ENCODE results near the gene UBTD2.

UBTD2 gene

DNA sequence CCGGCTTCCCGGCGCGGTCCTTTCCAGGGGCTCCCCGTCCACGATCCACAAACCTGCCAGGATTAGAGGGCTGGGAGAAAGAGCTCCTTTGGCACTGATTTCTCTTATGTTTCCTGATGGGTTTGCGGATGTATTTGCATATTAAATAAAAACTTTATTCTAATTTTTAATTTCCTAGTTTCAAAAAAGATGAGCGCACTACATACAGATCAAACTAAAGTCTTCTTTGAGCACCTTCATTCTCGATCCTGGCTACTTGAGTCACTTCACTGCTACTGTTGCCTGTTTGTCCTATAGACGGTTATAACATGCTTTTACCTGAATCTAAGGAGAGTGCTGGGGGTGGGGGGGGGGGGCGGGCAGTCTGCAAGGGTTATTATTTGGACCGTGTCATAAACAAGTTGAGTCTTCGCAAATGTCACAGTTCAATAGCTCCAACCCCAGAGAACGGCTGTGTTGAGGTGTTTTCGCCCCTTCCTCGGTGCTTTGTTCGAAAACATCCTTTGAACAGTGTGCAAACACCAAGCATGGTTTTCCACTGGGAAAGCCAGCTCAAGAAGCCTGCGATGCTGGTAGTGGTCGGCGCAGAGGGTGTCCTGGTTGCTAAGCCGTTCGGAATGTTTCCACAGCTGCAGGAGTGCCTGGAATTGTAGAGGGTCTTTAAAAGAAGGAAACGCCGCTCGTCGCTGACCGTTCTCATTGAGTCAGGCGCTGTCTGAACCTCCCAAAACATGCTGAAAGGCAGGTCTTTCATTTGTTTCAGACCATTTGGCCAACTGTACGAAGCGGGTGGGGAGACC lies 94.5 kb downstream of the UBTD2 start:
- DNase-seq = no peak

DNA sequence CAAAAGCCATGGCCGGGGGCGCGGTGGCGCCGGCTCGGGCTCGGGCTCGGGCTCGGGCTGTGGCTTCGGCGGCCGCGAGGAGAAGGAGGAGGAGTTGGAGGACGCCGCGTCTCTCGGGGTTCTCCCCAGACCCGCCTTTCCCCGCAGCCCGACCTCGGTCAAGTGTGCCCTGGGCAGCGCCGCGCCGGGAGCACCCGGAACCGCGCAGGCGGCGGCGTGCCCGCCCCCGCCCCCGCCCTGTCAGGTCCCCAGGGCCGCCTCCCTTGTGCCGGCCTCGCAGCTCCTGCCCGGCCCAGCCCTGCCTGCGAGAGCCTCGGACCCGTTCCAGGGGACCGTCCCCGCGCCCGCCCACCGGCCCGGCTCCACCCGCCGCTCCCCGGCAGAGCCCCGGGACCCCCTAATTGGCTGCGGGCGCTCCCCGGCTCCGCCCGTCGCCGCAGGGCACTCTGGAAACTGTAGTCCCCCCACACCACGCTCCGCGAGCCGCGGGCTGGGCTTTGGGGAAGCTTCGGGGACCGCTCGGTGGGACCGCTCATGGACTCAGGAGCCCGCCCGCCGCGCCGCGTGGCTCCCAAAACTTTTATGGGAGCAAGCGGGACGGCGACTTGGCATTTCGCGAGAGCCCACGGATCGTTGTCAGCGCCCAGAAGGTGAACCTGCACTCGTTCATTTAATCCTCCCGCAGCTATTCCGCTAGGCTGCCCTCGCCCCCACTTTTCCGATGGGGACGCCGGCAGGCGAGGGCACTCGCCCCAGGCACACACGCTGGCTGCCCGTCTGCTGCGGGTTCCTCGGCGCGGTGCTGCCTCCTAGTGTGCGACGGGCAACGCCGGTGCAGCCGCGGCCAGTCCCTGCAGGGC lies 95.3 kb downstream of the UBTD2 start, which contains the start of gene STK10:
Gene STK10, minus strand, starts transcription at position 192 of the 860 bp plus-strand sequence. Its CDS starts 182 bp downstream, at position 10.
- peak; percentile 91 to 92 for DNase-seq

DNA sequence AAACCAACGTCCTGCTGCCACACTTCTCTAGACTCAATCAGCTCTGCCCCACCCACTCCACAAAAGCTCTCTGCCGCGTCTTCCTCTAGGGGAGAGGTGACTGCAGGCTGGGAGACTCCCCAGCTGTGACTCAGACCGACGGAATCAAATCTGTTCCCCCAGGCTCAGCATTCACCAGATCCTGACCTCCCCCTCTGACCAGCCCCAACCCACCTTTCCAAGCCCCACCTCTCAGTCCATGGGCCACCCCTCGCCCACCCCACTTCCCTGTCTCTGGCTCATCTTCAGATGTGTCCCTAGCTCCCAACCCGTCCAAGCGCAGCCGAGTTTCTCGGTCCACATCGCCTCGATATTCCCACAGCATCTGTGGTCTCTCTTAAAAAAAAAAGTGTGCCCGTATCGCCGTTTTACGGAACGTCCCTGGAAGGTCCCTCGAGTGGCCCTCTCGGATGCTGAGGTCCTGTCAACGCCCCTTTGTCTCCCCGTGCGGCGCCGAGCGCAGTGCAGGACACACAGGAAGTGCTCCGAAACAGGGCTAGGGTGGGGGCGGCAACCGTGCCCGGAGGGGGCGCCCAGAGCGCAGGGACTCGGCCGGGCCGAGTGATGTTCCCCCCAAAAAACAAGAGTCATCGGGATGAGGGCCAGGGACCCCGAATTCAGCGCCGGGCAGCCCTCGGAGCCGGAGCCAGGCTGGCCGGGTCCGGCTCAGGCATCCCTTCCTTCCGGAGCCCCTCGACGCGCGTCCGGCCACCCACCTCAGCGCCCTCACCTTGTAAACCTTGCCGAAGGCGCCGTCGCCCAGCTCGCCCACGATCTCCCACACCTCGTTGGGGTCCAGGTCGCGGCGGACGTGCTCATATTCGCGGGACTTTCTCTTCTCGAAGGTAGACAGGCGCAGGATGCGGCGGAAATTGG lies 96.2 kb downstream of the UBTD2 start:
- peak; percentile 69 for DNase-seq

- no peak for DNase-seq
Observed at GRCh38 chr5:172186114-172186695, 97.4 kb downstream of the UBTD2 start.

DNA sequence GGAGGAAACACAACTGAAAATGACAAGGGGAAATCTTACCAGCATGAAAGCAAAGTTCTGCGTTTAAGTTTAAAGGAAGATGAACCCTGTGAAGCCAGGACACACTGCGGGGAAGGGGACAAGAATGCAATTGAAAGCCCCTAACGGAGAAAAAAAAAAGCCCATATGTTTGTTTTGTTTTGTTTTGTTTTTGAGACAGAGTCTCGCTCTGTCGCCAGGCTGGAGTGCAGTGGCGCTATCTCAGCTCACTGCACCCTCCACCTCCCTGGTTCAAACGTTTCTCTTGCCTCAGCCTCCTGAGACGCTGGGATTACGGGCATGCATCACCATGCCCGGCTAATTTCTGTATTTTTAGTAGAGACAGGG lies 98.5 kb downstream of the UBTD2 start:
- peak; percentile 22 to 47 for DNase-seq

DNA sequence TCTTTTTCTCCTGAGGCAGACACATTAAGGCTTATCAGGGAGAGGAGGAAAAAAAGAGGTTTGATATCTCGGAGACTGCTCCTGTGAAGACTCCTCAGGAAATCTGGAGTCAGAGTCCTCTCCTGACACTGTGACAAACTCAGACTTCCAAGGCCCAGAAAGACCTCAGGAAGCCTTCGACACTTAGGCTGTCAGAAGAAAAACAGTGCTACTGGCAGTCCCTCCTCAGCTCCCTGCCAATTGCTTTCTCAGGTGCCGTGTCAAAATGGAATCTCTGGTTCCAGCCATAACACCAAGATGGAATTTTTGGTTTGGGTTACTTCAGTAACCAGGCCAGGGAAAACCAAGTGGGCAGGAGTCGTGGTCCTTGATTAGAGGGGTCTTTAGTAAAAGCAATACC lies 99.7 kb downstream of the UBTD2 start:
- no peak for DNase-seq

DNA sequence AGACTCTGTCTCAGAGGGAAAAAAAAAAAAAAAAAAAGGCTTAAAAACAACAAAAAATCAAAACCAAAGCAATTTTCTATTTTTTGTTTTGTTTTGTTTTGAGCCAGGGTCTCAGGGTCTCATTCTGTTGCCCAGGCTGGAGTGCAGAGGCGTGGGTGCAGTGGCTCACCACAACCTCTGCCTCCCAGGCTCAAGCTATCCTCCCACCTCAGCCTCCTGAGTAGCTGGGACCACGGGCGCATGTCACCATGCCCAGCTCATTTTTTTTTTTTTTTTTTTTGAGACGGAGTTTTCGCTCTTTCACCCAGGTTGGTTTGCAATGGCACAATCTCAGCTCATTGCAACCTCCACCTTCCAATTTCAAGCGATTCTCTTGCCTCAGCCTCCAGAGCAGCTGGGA lies 101.3 kb downstream of the UBTD2 start:
- DNase-seq = no peak

GRCh38 chr5:172180936-172181335 lies 102.6 kb downstream of the UBTD2 start:
- DNase-seq = peak; percentile 22 to 49

GRCh38 chr5:172178991-172179989 lies 104.3 kb downstream of the UBTD2 start:
- DNase-seq = peak; percentile 69 to 74

DNA sequence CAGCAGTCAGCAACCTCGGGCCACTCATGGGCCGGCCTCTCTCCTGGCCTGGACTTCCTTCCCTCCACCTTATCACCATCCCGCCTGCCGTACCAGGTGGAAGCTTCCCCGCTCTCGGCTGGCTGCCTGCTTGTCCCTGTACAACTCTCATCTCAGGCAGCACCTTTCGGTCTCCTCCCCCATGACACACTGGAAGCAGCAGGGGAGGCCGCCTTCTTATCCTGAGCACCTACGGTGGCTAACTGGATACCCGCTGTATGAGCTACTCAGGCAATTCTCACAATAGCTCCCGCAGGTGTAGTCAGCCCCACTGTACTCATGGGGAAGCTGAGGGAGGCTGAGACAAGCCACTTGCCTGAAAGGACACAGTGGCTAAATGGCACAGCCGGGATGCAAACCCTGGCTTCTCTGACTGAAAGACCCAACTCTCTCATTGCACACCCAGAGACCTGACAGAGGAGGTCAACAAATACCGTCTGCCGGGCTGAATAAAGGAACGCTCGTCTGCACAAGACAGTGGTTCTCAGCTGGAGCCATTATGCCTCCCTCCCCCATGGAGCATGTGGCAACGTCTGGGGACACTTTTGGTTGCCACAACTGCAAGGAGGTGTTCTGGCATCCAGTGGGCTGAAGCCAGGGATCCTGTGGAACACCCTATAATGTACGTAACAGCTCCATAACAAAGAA lies 105.1 kb downstream of the UBTD2 start:
- DNase-seq = peak; percentile 15 to 43

GRCh38 chr5:172177176-172177575 lies 106.4 kb downstream of the UBTD2 start:
- no peak for DNase-seq

- peak; percentile 86 to 90 for DNase-seq
Observed at GRCh38 chr5:172175263-172175719, 108.3 kb downstream of the UBTD2 start.

DNA sequence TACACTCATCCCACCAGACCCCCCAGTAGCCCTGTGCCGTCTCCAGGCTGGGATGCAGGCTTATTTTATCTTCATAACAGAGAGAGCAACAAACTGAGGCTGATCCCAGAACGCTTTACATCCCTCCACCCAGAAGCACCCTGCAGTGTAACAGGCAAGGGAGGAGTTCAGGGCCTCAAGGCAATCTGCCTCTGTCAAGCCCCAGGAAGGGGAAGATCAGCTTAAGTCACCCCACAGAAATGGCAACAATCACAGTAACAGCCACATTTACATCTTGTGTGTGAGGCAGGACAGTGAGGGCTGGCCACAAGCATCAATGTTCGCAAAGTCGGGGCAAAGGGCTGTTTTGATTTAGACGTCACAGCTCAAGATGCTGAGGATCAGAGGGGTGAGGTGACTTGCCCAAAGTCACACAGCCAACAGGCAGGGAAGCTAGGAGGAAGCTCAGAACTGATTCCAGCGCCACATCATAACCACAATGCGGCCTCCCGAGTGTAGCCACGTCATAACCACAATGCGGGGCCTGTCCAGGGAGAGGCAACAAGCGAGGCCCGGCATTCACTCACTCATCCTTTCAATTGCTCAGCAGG lies 109.9 kb downstream of the UBTD2 start:
- DNase-seq = peak; percentile 66 to 67

DNA sequence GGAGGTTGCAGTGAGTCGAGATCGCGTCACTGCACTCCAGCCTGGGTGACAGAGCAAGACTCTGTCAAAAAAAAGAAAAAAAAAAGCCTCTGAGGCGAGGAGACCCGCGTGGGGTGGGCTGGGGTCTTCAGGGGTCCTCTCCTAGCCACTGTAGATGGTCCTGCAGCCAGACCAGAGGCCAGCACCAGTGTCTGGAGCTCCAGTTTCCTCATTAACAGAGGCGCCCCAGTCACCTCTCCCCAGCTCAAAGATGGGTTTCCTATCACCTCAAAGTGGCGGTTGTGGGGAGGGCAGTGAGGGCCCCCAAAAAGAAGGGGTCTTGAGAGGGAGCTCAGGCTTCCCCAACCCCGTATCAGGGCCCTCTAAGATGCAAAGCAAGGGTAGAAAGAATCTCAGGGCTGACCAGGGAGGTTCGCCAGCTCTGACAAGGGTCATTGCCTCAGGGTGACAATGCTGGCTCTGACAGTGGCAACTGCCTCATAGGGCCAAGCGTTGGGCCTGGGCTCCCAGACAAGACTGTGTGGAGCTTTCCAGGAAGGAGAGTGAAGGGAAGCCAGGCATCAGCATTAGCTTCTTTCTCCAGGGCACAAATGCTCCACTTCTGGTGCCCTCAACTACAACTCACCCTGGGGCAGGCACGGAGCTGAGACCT lies 110.5 kb downstream of the UBTD2 start:
- DNase-seq = no peak

GRCh38 chr5:172171118-172171517 lies 112.4 kb downstream of the UBTD2 start:
- DNase-seq = no peak

DNA sequence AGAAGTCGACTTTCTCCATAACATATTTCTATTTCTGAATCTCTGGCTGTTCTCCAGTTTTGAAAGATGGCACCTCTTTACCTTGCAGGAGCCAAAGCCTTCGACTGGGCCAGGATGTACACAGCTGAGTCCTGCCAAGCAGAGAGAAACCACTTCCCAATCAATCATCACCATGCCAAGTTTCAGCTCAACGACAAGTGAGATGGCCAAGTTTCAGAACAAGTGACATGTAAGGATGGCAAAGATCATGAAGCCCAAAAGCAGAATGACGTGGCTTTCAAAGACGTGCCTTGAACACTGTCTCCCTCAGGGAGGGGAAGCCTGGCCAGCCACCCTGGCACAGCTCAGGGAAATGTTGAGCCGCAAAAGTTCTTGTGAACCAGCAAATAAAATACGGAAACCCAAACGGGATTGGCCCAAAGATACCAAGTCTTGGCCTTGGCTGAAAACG lies 113.3 kb downstream of the UBTD2 start:
- DNase-seq = no peak

GRCh38 chr5:172169216-172169615 lies 114.3 kb downstream of the UBTD2 start:
- DNase-seq = no peak

- DNase-seq = no peak
Observed at GRCh38 chr5:172168311-172168710, 115.3 kb downstream of the UBTD2 start.

DNA sequence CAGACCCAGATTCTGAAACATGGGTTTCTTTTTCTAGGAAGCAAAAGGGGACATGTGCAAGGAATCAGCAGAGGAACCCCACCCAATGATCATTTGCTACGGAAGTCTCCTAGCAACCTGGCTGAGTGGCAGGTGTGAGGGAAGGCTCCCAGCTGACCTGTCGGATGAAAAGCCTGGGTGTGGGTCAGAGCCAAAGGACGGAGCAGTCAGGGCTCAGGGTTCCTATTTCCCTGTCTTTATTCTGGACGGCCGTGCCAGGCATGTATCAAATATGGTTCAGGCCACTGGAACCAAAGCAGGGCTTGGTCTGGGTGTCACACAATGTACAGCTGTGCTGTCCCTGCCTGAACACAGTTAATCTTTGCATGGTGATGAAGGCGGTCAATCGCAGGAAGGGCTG lies 115.7 kb downstream of the UBTD2 start:
- DNase-seq = no peak

Data from CD4-positive, alpha-beta T cell treated with Interferon alpha-2 for 1 hour (primary cell).